ENCODE measurements around the gene ACVR1. TPM values are rescaled to one million over a fixed set of nuclear protein-coding genes. Genes with fewer than 3 reads are reported as not detected.
"Not testable (repeated sequence)": the region's sequence is repeated elsewhere in the genome, so short reads cannot be mapped to it uniquely, and the experiment has no call there.

ACVR1 gene
- total and polyA plus RNA-seq, 3 donors from 2014 or later: 10.3 to 15.3 (median 14.9) TPM

DNA sequence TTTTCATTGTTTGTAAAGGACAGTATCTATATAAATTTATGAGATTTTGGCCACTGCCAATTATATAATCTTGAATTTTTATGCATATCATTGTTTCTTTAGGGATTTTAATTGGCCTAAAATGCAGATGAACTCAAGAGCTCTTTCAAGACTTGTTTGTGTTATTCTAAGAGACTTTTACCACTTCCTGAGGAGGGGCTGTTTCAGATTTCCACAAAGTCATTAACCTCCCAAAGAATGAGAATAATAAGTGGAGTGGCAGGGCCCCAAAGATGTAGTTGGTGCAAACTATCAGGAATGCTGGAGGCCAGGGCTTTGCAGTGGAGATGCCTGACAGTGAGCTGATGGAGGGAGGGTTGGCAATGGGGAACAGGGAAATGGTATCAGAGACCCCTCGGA is 15.5 kb upstream of the ACVR1 start:
- H3K27me3 ChIP-seq: no peaks in the 10 kb centered on the region
- no peak overlapping the region for H3K27ac ChIP-seq
- H3K36me3 ChIP-seq (ENCODE audit: low read depth, missing control alignments): no peaks in the 10 kb centered on the region
- H3K4me3 ChIP-seq: no peak overlapping the region
- WGBS, 2 donors: 82 to 89% methylated on average over 1 of the region's 1 CpG
- no peak for DNase-seq
- no peaks in the 10 kb centered on the region for H3K4me1 ChIP-seq
- H3K9me3 ChIP-seq: no peaks in the 10 kb centered on the region
- intact Hi-C loops (cut with DNase I; ENCODE audit: low total_unique reads): no loop called here
- TF ChIP-seq POLR2A (IDR thresholded peaks at IDR 0.05): no peak
- TF ChIP-seq, protein P1, sequence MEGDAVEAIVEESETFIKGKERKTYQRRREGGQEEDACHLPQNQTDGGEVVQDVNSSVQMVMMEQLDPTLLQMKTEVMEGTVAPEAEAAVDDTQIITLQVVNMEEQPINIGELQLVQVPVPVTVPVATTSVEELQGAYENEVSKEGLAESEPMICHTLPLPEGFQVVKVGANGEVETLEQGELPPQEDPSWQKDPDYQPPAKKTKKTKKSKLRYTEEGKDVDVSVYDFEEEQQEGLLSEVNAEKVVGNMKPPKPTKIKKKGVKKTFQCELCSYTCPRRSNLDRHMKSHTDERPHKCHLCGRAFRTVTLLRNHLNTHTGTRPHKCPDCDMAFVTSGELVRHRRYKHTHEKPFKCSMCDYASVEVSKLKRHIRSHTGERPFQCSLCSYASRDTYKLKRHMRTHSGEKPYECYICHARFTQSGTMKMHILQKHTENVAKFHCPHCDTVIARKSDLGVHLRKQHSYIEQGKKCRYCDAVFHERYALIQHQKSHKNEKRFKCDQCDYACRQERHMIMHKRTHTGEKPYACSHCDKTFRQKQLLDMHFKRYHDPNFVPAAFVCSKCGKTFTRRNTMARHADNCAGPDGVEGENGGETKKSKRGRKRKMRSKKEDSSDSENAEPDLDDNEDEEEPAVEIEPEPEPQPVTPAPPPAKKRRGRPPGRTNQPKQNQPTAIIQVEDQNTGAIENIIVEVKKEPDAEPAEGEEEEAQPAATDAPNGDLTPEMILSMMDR (IDR thresholded peaks at IDR 0.05): no peak

DNA sequence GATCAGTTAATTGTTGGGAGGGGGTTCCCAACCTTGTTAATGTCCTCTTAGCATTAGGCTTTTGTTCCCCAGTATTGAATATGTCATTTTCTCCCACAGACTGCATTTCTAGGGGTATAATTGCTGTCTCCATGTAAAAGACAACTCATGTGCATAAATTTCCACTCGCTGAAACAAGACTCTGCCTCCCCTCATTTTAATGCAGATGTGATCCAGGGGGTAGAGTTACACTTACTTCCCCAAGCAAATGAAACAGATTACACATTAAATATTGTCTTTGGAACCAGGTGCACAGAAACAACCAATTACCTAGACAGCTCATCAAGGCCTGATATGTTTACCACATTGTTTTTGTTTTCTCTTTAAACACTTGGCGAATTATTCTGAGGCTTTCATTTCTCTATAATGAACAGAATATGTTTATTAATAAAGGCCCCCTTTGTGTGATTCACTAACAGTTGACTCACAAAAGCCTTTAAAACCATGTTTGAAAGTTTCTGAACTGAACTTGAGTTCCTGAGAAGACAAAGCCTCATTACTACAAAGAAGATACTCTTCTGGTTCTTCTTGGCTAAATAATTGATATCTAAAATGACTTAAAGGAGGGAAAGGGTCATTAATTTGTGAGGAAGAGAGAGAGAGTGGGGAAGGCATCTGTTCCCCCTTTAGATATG is 15.0 kb upstream of the ACVR1 start:
- DNase-seq: no peak
- H3K27ac ChIP-seq: no peak overlapping the region
- TF ChIP-seq POLR2A (IDR thresholded peaks at IDR 0.05): no peak
- TF ChIP-seq, protein P1 (IDR thresholded peaks at IDR 0.05): no peak
- H3K27me3 ChIP-seq: no peaks in the 10 kb centered on the region
- intact Hi-C loops (cut with DNase I; ENCODE audit: low total_unique reads): no loop called here
- no peaks in the 10 kb centered on the region for H3K36me3 ChIP-seq (ENCODE audit: low read depth, missing control alignments)
- H3K4me3 ChIP-seq: no peak overlapping the region
- 81 to 96% methylated on average over 2 of the region's 2 CpGs for WGBS, 2 donors
- H3K9me3 ChIP-seq: no peaks in the 10 kb centered on the region
- no peaks in the 10 kb centered on the region for H3K4me1 ChIP-seq

DNA sequence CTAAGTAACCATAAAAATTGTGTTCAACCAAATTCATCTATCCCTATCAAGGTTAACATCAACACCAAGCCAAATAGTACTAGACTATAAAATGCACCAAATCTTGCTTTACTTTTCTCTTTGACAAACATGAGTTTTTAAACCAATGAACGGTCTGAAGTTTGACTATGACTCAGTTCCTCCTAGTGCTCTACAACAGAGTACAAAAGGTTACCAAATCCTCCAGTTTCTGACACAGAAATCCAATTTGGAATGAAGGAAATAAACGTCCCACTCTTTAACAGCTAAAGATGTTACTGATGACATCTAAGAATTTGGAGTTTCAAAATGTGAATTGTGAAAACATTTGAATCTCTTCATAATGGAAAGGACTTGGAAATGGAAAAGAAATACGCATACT is 11.8 kb upstream of the ACVR1 start:
- Histone ChIP-seq H3K9me3 (no peaks in the 10 kb centered on the region), H3K27ac (no peak overlapping the region), H3K4me3 (no peak overlapping the region), H3K4me1 (no peaks in the 10 kb centered on the region), H3K27me3 (no peaks in the 10 kb centered on the region), H3K36me3 (ENCODE audit: low read depth, missing control alignments) (no peaks in the 10 kb centered on the region)
- intact Hi-C loops (cut with DNase I; ENCODE audit: low total_unique reads): no loop called here
- 87 to 92% methylated on average over 3 of the region's 3 CpGs for WGBS, 2 donors
- DNase-seq: no peak
- TF ChIP-seq POLR2A (IDR thresholded peaks at IDR 0.05): no peak
- TF ChIP-seq, protein P1 (IDR thresholded peaks at IDR 0.05): no peak

- H3K4me1 ChIP-seq; DNase-seq; intact Hi-C loops (cut with DNase I; ENCODE audit: low total_unique reads); H3K36me3 ChIP-seq (ENCODE audit: low read depth, missing control alignments); H3K27me3 ChIP-seq; H3K4me3 ChIP-seq; H3K9me3 ChIP-seq; H3K27ac ChIP-seq: not testable (repeated sequence)
- WGBS, 2 donors: 67% methylated on average over 5 of the region's 5 CpGs
Measured at GRCh38 chr2:157884533-157884932, 8.4 kb upstream of the ACVR1 start.

DNA sequence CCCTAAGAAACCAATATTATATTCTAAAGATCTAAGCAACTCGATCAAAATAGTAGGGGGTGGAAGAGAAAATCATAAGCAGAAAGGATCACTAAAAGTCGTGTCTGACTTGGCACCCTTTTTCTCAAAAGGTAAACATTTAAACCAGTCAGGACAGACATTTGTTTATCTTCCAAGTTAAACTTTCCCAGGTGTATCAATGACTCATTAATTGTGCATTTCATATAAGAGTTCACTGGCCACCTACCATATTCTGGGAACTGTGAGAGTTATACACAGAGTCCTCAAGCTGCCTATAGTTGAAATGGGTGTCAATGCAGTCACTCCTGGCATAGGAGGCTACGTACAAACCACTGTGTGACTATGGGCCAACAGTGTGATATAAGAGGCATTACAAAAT is 4.8 kb upstream of the ACVR1 start:
- H3K27ac ChIP-seq: no peak overlapping the region
- no peak for TF ChIP-seq POLR2A (IDR thresholded peaks at IDR 0.05)
- TF ChIP-seq, protein P1 (IDR thresholded peaks at IDR 0.05): no peak
- H3K27me3 ChIP-seq: no peaks in the 10 kb centered on the region
- intact Hi-C loops (cut with DNase I; ENCODE audit: low total_unique reads): no loop called here
- no peak overlapping the region for H3K4me3 ChIP-seq
- no peaks in the 10 kb centered on the region for H3K36me3 ChIP-seq (ENCODE audit: low read depth, missing control alignments)
- H3K9me3 ChIP-seq: no peaks in the 10 kb centered on the region
- 88 to 95% methylated on average over 3 of the region's 3 CpGs for WGBS, 2 donors
- H3K4me1 ChIP-seq: no peaks in the 10 kb centered on the region
- no peak for DNase-seq

Data from testis (tissue), 3 donors.